Prostate gland (tissue), 2 donors: Measurements from ENCODE around the gene POLD4.

Experiments used
- POLR2A ChIP-seq: fragments of 450-650 bp; IDR thresholded peaks from one replicate; pipeline ENCODE4 v1.6.1; 2016; ENCODE audit warnings: antibody characterized with exemption, mild to moderate bottlenecking
- POLR2AphosphoS5 ChIP-seq: sonication (generic); formaldehyde crosslinking; IDR thresholded peaks from one replicate; pipeline ENCODE4 v1.6.1; 2017; ENCODE audit warnings: antibody characterized with exemption
- TF ChIP-seq, protein P1 (sequence below), 4 experiments: fragments of 200-600 bp in 2 of 4; fragments of 450-650 bp in 2 of 4; sonication (generic) in 2 of 4; IDR thresholded peaks; 1 replicate in 3 of 4; 2 replicates in 1 of 4; pipeline ENCODE4 v1.5.1; 2016 to 2019; ENCODE audit warnings: antibody characterized with exemption in 4 of 4, mild to moderate bottlenecking in 2 of 4, moderate library complexity in 2 of 4

DNA sequence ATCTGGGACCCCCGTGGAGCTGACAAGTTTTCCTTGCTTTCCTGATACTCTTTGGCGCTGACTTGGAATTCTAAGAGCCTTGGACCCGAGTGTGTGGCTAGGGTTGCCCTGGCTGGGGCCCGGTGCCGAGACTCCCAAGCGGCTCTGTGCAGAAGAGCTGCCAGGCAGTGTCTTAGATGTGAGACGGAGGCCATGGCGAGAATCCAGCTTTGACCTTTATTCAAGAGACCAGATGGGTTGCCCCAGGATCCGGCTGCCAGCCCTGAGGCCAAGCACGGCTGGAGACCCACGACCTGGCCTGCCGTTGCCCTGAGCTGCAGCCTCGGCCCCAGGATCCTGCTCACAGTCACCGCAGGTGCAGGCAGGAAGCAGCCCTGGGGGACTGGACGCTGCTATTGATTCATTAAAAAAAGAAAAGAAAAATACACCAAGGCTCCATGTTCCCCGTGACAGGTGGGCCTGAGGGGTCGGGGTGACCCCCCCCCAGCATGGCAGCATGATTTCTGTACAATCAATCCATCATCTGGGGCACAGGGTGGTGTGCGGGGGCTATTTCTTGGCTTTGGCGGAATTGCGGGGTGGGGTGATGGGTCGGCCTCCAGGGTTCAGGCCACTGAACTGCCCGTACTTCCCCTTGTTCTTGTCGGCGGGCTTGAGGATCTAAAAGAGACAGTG lies 44.8 kb upstream of the POLD4 start:
- TF ChIP-seq, protein P1, sequence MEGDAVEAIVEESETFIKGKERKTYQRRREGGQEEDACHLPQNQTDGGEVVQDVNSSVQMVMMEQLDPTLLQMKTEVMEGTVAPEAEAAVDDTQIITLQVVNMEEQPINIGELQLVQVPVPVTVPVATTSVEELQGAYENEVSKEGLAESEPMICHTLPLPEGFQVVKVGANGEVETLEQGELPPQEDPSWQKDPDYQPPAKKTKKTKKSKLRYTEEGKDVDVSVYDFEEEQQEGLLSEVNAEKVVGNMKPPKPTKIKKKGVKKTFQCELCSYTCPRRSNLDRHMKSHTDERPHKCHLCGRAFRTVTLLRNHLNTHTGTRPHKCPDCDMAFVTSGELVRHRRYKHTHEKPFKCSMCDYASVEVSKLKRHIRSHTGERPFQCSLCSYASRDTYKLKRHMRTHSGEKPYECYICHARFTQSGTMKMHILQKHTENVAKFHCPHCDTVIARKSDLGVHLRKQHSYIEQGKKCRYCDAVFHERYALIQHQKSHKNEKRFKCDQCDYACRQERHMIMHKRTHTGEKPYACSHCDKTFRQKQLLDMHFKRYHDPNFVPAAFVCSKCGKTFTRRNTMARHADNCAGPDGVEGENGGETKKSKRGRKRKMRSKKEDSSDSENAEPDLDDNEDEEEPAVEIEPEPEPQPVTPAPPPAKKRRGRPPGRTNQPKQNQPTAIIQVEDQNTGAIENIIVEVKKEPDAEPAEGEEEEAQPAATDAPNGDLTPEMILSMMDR (IDR thresholded peaks at IDR 0.05), result no peak
- TF ChIP-seq POLR2A, result no peak
- TF ChIP-seq POLR2AphosphoS5, result no peak
